HepG2 (cell line): ENCODE data around the gene DPM2. TPM values are rescaled to one million over a fixed set of nuclear protein-coding genes. Genes with fewer than 3 reads are reported as not detected.

Source experiments
- GABPA ChIP-seq, 2 experiments: IDR thresholded peaks; 2 replicates each; pipeline ENCODE4 v1.6.1; 2011 to 2016; ENCODE audit warnings: low read depth in 2 of 2, low read length in 1 of 2, missing biosample characterization in 1 of 2, missing genetic modification characterization in 1 of 2
- HMGXB4 ChIP-seq, 2 experiments: sonication (generic) in 1 of 2; formaldehyde crosslinking in 1 of 2; IDR thresholded peaks; 2 replicates each; pipeline versions ENCODE4 v1.4.0 to v1.6.1; 2018 to 2020; ENCODE audit warnings: missing genetic modification reagents in 2 of 2, borderline replicate concordance in 1 of 2, low read depth in 1 of 2, mild to moderate bottlenecking in 1 of 2, missing biosample characterization in 1 of 2
- KDM5A ChIP-seq: fragments of 200-600 bp; sonication (generic); IDR thresholded peaks from 2 replicates; pipeline ENCODE4 v1.7.0; 2018; ENCODE audit warnings: antibody characterized with exemption, mild to moderate bottlenecking, low read length, borderline replicate concordance
- NCOA5 ChIP-seq: sonication (generic); formaldehyde crosslinking; IDR thresholded peaks from 2 replicates; pipeline ENCODE4 v1.4.0; 2020; ENCODE audit warnings: missing genetic modification reagents
- RNF219 ChIP-seq: sonication (generic); formaldehyde crosslinking; IDR thresholded peaks from 2 replicates; pipeline ENCODE4 v1.5.0; 2020; ENCODE audit warnings: mild to moderate bottlenecking, missing genetic modification reagents
- SMARCE1 ChIP-seq: fragments of 450-650 bp; IDR thresholded peaks from 2 replicates; pipeline ENCODE4 v1.6.1; 2017; ENCODE audit warnings: borderline replicate concordance
- SSRP1 ChIP-seq: IDR thresholded peaks from 2 replicates; pipeline ENCODE4 v1.6.1; 2016; ENCODE audit warnings: control low read depth
- ZKSCAN5 ChIP-seq: sonication (generic); formaldehyde crosslinking; IDR thresholded peaks from 2 replicates; pipeline ENCODE4 v1.5.1; 2020; ENCODE audit warnings: mild to moderate bottlenecking, missing genetic modification reagents
- ZMYM4 ChIP-seq: sonication (generic); formaldehyde crosslinking; IDR thresholded peaks from 2 replicates; pipeline ENCODE4 v1.8.1; 2023; ENCODE audit warnings: mild to moderate bottlenecking, missing genetic modification reagents
- ZNF329 ChIP-seq: sonication (generic); formaldehyde crosslinking; IDR thresholded peaks from 2 replicates; pipeline ENCODE4 v1.9.0; 2021; ENCODE audit warnings: low read depth, mild to moderate bottlenecking, missing genetic modification reagents
- ZNF530 ChIP-seq: sonication (generic); formaldehyde crosslinking; IDR thresholded peaks from 2 replicates; pipeline ENCODE4 v1.5.0; 2020; ENCODE audit warnings: low read depth, mild to moderate bottlenecking, missing genetic modification reagents
- polyA plus RNA-seq, 8 experiments: library from polyadenylated mRNA; depleted of rRNA in 3 of 8; stranded (reverse) in 7 of 8; unstranded in 1 of 8; fragments of >200 nt; fragmentation: Illumina TruSeq in 4 of 8; extraction: Trizol in 4 of 8; gene quantifications; 2 replicates each; pipeline versions ENCODE4 v1.2.1 to v1.2.3, GENCODE V29; 2011 to 2016; ENCODE audit warnings: low read depth in 4 of 8, missing spikeins in 1 of 8, mixed read lengths in 1 of 8; ENCODE audit not compliant: insufficient read depth in 1 of 8
- total RNA-seq, 5 experiments: library from RNA; depleted of rRNA; stranded (reverse); fragments of >200 nt; fragmentation: Illumina TruSeq; extraction: Trizol; gene quantifications; 2 replicates each; pipeline ENCODE4 v1.2.3, GENCODE V29; 2016; ENCODE audit warnings: low read depth in 1 of 5
- TF ChIP-seq, protein P1 (sequence below): IDR thresholded peaks from 2 replicates; pipeline ENCODE4 v1.6.1; 2016; ENCODE audit warnings: low read depth, control low read depth
- TF ChIP-seq, protein P2 (sequence below): IDR thresholded peaks from 2 replicates; pipeline ENCODE4 v1.6.1; 2016; ENCODE audit warnings: low read depth, missing genetic modification reagents, missing compliant biosample characterization

Gene DPM2
- total and polyA plus RNA-seq, 2 of the 13 experiments (the other 11 are each of a cell fraction or from before 2014, with no cell fraction given), result 24.8 to 35.3 TPM

DNA sequence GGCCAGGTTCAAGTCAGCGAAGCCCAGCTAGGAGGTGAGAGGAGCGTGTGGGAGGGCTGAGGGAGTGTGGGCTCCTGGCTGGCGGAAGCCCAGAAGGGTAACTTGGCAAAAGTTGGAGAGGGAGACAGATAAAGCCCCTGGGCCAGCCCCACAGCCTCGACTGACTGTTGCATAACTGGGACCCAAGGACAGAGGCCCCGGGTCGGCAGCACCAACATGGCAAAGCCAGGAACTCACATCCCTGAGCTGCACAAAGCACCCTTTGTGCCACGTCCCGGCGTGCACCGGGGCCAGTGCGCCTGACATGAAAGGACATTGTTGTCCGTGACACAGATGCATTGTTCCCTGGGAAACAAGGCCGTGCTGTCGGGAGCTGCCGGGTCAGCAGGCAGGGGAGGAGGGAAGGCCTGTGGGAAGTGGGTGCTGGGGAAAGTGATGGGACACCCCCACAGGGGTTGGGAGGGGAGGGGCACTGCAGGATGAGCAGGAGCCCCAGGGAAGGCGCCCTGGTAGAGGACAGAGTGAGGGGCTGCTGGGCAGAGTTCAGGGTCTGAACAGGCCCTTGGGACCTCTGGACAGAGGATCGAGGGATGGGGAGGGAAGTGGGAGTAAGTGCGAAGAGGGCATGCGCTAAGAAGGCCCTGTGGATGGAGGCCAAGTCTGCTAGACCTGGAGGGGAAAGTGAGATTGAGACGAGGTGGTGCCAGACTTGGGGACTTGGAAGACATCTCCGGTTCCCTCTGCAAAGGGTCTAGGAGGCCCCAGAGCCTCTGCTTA lies 13.0 kb upstream of the DPM2 start (continued):
- TF ChIP-seq KDM5A (peak; percentile 43; the same call in 1 of the 2 replicates), RNF219 (CRISPR knock-in tag) (no peak), ZNF329 (CRISPR knock-in tag) (0 out of 2 replicates have a peak, but pooled peaks have one; percentile 48), GABPA (IDR thresholded peaks at IDR 0.05; ENCODE audit: low read depth, low read length) (no peak), GABPA (CRISPR knock-in tag; IDR thresholded peaks at IDR 0.05; ENCODE audit: low read depth) (no peak), SMARCE1 (no peak), ZMYM4 (CRISPR knock-in tag) (peak; percentile 82), ZNF530 (CRISPR knock-in tag) (no peak), SSRP1 (CRISPR knock-in tag) (no peak; the same call in 1 of the 2 replicates), HMGXB4 (CRISPR knock-in tag; IDR thresholded peaks at IDR 0.05; ENCODE audit: borderline replicate concordance in 1 of 2, low read depth in 1 of 2) (peak in 1 of 2 experiments; percentile 60; a peak in 2 of 4 replicates), NCOA5 (CRISPR knock-in tag) (no peak), ZKSCAN5 (CRISPR knock-in tag) (peak; percentile 80)
- TF ChIP-seq, protein P1, sequence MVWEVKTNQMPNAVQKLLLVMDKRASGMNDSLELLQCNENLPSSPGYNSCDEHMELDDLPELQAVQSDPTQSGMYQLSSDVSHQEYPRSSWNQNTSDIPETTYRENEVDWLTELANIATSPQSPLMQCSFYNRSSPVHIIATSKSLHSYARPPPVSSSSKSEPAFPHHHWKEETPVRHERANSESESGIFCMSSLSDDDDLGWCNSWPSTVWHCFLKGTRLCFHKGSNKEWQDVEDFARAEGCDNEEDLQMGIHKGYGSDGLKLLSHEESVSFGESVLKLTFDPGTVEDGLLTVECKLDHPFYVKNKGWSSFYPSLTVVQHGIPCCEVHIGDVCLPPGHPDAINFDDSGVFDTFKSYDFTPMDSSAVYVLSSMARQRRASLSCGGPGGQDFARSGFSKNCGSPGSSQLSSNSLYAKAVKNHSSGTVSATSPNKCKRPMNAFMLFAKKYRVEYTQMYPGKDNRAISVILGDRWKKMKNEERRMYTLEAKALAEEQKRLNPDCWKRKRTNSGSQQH, result peak; percentile 78
- TF ChIP-seq, protein P2, sequence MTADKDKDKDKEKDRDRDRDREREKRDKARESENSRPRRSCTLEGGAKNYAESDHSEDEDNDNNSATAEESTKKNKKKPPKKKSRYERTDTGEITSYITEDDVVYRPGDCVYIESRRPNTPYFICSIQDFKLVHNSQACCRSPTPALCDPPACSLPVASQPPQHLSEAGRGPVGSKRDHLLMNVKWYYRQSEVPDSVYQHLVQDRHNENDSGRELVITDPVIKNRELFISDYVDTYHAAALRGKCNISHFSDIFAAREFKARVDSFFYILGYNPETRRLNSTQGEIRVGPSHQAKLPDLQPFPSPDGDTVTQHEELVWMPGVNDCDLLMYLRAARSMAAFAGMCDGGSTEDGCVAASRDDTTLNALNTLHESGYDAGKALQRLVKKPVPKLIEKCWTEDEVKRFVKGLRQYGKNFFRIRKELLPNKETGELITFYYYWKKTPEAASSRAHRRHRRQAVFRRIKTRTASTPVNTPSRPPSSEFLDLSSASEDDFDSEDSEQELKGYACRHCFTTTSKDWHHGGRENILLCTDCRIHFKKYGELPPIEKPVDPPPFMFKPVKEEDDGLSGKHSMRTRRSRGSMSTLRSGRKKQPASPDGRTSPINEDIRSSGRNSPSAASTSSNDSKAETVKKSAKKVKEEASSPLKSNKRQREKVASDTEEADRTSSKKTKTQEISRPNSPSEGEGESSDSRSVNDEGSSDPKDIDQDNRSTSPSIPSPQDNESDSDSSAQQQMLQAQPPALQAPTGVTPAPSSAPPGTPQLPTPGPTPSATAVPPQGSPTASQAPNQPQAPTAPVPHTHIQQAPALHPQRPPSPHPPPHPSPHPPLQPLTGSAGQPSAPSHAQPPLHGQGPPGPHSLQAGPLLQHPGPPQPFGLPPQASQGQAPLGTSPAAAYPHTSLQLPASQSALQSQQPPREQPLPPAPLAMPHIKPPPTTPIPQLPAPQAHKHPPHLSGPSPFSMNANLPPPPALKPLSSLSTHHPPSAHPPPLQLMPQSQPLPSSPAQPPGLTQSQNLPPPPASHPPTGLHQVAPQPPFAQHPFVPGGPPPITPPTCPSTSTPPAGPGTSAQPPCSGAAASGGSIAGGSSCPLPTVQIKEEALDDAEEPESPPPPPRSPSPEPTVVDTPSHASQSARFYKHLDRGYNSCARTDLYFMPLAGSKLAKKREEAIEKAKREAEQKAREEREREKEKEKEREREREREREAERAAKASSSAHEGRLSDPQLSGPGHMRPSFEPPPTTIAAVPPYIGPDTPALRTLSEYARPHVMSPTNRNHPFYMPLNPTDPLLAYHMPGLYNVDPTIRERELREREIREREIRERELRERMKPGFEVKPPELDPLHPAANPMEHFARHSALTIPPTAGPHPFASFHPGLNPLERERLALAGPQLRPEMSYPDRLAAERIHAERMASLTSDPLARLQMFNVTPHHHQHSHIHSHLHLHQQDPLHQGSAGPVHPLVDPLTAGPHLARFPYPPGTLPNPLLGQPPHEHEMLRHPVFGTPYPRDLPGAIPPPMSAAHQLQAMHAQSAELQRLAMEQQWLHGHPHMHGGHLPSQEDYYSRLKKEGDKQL (CRISPR knock-in tag), result peak; percentile 80
